ENCODE measurements around the gene MS4A6E.

DNA sequence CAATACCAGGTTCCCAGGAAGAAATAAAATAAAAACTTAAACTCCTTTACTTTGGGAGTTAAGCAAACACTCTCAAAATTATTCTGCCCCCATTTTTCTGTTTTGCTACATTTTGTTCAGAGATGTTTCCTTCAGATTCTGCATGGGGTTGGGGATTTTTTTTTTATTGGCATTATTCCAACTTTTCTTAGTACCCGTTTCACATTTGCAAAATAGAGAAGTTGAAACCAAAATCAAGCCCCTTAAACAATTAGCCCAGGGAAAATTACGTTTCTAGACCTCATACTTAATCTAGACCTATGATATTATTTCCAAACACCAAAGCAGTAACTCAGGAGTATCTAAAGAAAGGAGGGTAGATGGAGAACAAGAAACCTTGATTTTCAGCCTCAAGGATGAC is 30.7 kb downstream of the MS4A6E start:
- TF ChIP-seq, protein P1, sequence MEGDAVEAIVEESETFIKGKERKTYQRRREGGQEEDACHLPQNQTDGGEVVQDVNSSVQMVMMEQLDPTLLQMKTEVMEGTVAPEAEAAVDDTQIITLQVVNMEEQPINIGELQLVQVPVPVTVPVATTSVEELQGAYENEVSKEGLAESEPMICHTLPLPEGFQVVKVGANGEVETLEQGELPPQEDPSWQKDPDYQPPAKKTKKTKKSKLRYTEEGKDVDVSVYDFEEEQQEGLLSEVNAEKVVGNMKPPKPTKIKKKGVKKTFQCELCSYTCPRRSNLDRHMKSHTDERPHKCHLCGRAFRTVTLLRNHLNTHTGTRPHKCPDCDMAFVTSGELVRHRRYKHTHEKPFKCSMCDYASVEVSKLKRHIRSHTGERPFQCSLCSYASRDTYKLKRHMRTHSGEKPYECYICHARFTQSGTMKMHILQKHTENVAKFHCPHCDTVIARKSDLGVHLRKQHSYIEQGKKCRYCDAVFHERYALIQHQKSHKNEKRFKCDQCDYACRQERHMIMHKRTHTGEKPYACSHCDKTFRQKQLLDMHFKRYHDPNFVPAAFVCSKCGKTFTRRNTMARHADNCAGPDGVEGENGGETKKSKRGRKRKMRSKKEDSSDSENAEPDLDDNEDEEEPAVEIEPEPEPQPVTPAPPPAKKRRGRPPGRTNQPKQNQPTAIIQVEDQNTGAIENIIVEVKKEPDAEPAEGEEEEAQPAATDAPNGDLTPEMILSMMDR (IDR thresholded peaks at IDR 0.05; ENCODE audit: low read depth, low read length), result no peak
- TF ChIP-seq POLR2A (IDR thresholded peaks at IDR 0.05; ENCODE audit: extremely low read depth, insufficient read length), result no peak

All from NB4 (cell line).